Lower lobe of right lung (tissue), 2 donors: ENCODE data around the gene IGBP1. TPM values are rescaled to one million over a fixed set of nuclear protein-coding genes. Genes with fewer than 3 reads are reported as not detected.

Source experiments
- ATAC-seq, 2 donors: fragments of 200-7000 bp; cut with Tn5 transposase; one replicate each; pipeline ENCODE4 v1.9.1; 2020 to 2022; ENCODE audit warnings: mild to moderate bottlenecking in 2 of 2, moderate library complexity in 2 of 2
- DNase-seq: peaks from one replicate; pipeline ENCODE4 v3.0.0-alpha.2; 2020
- H3K27ac ChIP-seq: fragments of 200-600 bp; one replicate; pipeline ENCODE4 v1.8.0; 2022
- H3K27me3 ChIP-seq: fragments of 200-600 bp; one replicate; pipeline ENCODE4 v1.8.0; 2022; ENCODE audit warnings: low read depth
- H3K36me3 ChIP-seq: fragments of 200-600 bp; one replicate; pipeline ENCODE4 v1.8.0; 2022; ENCODE audit warnings: mild to moderate bottlenecking
- H3K4me1 ChIP-seq: fragments of 200-600 bp; one replicate; pipeline ENCODE4 v1.8.0; 2022
- H3K4me3 ChIP-seq: fragments of 200-600 bp; one replicate; pipeline ENCODE4 v1.8.0; 2022; ENCODE audit warnings: mild to moderate bottlenecking
- H3K9me3 ChIP-seq: fragments of 200-600 bp; one replicate; pipeline ENCODE4 v1.8.0; 2022
- intact Hi-C: fragments of 100-400 bp; cut with DNase I; formaldehyde crosslinking; loops from one replicate; pipeline ENCODE4 v1.11.0; 2022
- total RNA-seq: library from RNA; stranded (reverse); fragmentation: NEBNext Ultra II Directional; extraction: Animal tissue kit (Norgen Biotek cat#: 25700); gene quantifications from one replicate; pipeline ENCODE4 v1.2.1, GENCODE V29; 2021
- TF ChIP-seq, protein P1 (sequence below): fragments of 200-600 bp; IDR thresholded peaks from one replicate; pipeline ENCODE4 v1.8.0; 2022; ENCODE audit warnings: antibody characterized with exemption, mild to moderate bottlenecking
- donor health status: DM: no; HTN: yes; CAD: no; lungs with severe emphysema.

The IGBP1 gene
- total RNA-seq, 1 donor from 2014 or later, result 60.1 TPM

DNA sequence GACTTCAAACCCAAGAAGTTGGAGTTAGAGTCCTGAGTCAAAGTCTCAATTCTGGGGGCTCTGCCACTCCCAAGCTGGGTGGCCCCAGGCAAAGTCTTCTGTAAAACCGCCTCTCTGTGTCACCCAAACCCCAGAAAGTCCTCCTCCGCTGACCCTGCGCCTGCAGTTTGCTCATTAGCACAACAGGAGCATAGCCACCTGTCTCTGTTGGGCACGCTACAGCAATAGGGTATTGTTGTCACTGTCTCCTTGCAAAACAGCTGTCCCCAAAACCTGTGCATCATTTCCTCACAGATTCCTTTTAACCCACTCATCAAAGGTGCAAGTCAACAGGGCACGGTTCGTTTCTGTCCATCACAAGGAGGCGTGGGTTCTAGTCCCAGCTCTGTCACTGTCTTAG lies 36.0 kb downstream of the IGBP1 start:
- TF ChIP-seq, protein P1, sequence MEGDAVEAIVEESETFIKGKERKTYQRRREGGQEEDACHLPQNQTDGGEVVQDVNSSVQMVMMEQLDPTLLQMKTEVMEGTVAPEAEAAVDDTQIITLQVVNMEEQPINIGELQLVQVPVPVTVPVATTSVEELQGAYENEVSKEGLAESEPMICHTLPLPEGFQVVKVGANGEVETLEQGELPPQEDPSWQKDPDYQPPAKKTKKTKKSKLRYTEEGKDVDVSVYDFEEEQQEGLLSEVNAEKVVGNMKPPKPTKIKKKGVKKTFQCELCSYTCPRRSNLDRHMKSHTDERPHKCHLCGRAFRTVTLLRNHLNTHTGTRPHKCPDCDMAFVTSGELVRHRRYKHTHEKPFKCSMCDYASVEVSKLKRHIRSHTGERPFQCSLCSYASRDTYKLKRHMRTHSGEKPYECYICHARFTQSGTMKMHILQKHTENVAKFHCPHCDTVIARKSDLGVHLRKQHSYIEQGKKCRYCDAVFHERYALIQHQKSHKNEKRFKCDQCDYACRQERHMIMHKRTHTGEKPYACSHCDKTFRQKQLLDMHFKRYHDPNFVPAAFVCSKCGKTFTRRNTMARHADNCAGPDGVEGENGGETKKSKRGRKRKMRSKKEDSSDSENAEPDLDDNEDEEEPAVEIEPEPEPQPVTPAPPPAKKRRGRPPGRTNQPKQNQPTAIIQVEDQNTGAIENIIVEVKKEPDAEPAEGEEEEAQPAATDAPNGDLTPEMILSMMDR, result no peak
- Histone ChIP-seq H3K9me3 (no peaks in the 10 kb centered on the region), H3K4me1 (no peaks in the 10 kb centered on the region), H3K27ac (no peak overlapping the region), H3K4me3 (no peak overlapping the region), H3K36me3 (peaks cover 6% of the 10 kb centered on the region), H3K27me3 (no peaks in the 10 kb centered on the region)
- no peak for DNase-seq
- intact Hi-C loops, result no loop called here
- peak in 1 of 2 donors; percentile 7 for ATAC-seq

- TF ChIP-seq, protein P1, result no peak
- no peak overlapping the region for H3K4me3 ChIP-seq
- DNase-seq, result no peak
- H3K4me1 ChIP-seq, result no peaks in the 10 kb centered on the region
- no peak overlapping the region for H3K27ac ChIP-seq
- ATAC-seq, result no peak
- H3K27me3 ChIP-seq, result no peaks in the 10 kb centered on the region
- no peaks in the 10 kb centered on the region for H3K9me3 ChIP-seq
- no peaks in the 10 kb centered on the region for H3K36me3 ChIP-seq
- intact Hi-C loops, result no loop called here
Observed at GRCh38 chrX:70171624-70172023, 38.4 kb downstream of the IGBP1 start.

DNA sequence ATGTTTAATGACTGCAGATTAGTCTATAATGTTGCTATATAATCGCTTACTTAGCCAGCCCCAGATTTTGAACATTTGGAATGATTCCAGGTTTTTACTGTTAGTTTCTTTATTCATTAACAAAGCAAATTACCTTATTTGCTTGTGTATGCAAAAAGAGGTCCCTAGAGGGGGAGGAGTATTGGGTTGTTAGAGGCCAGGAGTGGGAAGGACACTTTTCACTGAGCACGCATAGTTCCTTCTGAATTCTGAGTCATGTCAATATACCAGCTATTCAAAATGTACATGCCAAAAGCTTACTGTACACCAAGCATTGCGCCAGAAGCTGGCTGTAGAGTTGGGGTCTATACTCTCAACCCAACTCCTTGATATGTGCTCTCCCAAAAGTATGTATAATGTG lies 39.0 kb downstream of the IGBP1 start:
- Histone ChIP-seq H3K27ac (no peak overlapping the region), H3K9me3 (no peaks in the 10 kb centered on the region), H3K36me3 (no peaks in the 10 kb centered on the region), H3K4me1 (no peaks in the 10 kb centered on the region), H3K4me3 (no peak overlapping the region), H3K27me3 (no peaks in the 10 kb centered on the region)
- ATAC-seq (no peak), DNase-seq (no peak)
- TF ChIP-seq, protein P1, result no peak
- intact Hi-C loops, result no loop called here

DNA sequence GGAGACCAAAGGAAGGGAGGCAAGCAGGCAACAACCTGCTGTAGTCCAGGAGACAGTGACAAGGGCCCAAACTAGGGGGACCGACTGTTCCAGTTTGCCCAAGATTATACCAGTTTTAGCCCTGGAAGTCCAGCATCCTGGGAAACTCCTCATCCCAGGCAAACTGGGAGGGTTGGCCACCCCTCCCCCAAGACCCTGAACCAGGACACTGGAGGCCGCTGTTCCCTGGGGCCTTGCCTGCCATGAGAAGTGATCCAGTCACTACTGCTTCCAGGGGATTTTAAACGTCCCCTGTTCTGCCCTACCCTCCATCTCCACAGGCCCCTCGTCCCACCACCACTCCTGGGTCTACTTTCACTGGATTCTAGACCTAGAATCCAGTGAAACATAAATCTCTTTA lies 39.7 kb downstream of the IGBP1 start:
- Histone ChIP-seq H3K36me3 (no peaks in the 10 kb centered on the region), H3K9me3 (no peaks in the 10 kb centered on the region), H3K27me3 (no peaks in the 10 kb centered on the region), H3K27ac (no peak overlapping the region), H3K4me1 (no peaks in the 10 kb centered on the region), H3K4me3 (no peak overlapping the region)
- intact Hi-C loops, result no loop called here
- DNase-seq, result no peak
- TF ChIP-seq, protein P1, result no peak
- no peak for ATAC-seq

GRCh38 chrX:70174754-70175153 lies 41.5 kb downstream of the IGBP1 start:
- Histone ChIP-seq H3K36me3 (no peaks in the 10 kb centered on the region), H3K27ac (no peak overlapping the region), H3K4me3 (no peak overlapping the region), H3K9me3 (no peaks in the 10 kb centered on the region), H3K4me1 (no peaks in the 10 kb centered on the region), H3K27me3 (no peaks in the 10 kb centered on the region)
- DNase-seq (no peak), ATAC-seq (no peak)
- TF ChIP-seq, protein P1, result no peak
- intact Hi-C loops, result no loop called here

DNA sequence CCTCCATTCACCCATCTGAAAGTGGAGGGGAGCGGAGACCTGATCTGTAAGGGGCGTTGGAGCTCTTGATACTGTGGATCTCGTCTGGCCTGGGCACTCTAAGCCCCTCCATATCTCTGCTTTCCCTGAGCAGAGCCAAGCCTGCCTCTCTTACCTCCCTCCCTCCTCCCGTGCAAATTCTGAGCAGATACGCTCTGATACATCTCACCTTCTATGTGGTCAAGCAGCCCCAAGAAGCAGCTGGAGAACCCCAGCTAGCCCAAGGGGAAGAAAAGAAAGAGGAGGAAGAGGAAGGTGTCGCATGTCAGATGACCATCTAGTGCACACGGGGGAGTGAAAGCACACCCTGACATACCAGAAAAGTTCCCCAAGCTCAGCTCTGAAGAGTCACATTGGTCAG lies 42.1 kb downstream of the IGBP1 start:
- ATAC-seq (no peak), DNase-seq (no peak)
- Histone ChIP-seq H3K27me3 (no peaks in the 10 kb centered on the region), H3K36me3 (no peaks in the 10 kb centered on the region), H3K4me3 (no peak overlapping the region), H3K4me1 (no peaks in the 10 kb centered on the region), H3K9me3 (no peaks in the 10 kb centered on the region), H3K27ac (no peak overlapping the region)
- intact Hi-C loops, result no loop called here
- TF ChIP-seq, protein P1, result no peak
